ENCODE measurements around the gene SLC35A5.
A peak's percentile ranks its signal among the peaks of the same experiment; 100 is the strongest.
"Not testable (repeated sequence)": the region's sequence is repeated elsewhere in the genome, so short reads cannot be mapped to it uniquely, and the experiment has no call there.

The SLC35A5 gene

DNA sequence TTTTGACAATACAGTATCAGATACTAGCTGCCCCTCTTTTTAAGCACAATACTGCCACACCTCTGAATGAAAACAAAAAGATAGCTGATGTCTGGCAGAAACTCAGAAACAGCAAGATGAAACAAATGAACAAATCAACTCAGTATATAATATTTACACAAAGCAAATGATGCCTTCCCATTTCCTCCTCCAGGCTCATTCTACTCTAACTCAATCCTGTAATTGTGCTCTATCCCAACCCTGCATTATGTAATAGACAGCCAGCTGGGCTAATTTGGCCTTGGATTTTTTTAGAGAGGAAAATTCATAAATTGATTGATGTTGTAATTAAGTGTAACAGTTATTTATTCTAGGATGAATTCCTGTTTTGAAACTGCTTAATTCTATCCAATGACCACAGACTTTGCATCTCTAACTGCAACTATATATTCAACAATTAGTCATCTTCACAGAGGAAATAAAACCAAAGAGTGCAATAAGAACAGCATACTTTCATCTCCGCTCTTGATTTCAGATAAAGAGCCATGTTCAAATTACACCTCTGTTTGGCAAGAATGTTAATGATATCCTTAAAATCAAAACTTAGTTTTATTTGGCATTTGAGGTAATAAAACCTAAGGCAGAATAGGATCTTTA lies 6.2 kb upstream of the SLC35A5 start:
- in situ Hi-C loops (cut with HindIII; ENCODE audit: low pct_unique_long_range_greater_than_20kb, low sequenced_read_pairs) = no loop called here
- DNase-seq (ENCODE audit: low read depth in 1 of 2, low spot score in 1 of 2) = no peak
- no peak for TF ChIP-seq JUND (IDR thresholded peaks at IDR 0.05; ENCODE audit: low read depth)

GRCh38 chr3:112557976-112558375 lies 3.9 kb upstream of the SLC35A5 start:
- no peak for DNase-seq (ENCODE audit: low read depth in 1 of 2, low spot score in 1 of 2)
- in situ Hi-C loops (cut with HindIII; ENCODE audit: low pct_unique_long_range_greater_than_20kb, low sequenced_read_pairs) = no loop called here
- TF ChIP-seq JUND (IDR thresholded peaks at IDR 0.05; ENCODE audit: low read depth) = no peak

GRCh38 chr3:112560307-112560706 lies 1.5 kb upstream of the SLC35A5 start:
- no peak for DNase-seq (ENCODE audit: low read depth in 1 of 2, low spot score in 1 of 2)
- in situ Hi-C loops (cut with HindIII; ENCODE audit: low pct_unique_long_range_greater_than_20kb, low sequenced_read_pairs) = no loop called here
- no peak for TF ChIP-seq JUND (IDR thresholded peaks at IDR 0.05; ENCODE audit: low read depth)

DNA sequence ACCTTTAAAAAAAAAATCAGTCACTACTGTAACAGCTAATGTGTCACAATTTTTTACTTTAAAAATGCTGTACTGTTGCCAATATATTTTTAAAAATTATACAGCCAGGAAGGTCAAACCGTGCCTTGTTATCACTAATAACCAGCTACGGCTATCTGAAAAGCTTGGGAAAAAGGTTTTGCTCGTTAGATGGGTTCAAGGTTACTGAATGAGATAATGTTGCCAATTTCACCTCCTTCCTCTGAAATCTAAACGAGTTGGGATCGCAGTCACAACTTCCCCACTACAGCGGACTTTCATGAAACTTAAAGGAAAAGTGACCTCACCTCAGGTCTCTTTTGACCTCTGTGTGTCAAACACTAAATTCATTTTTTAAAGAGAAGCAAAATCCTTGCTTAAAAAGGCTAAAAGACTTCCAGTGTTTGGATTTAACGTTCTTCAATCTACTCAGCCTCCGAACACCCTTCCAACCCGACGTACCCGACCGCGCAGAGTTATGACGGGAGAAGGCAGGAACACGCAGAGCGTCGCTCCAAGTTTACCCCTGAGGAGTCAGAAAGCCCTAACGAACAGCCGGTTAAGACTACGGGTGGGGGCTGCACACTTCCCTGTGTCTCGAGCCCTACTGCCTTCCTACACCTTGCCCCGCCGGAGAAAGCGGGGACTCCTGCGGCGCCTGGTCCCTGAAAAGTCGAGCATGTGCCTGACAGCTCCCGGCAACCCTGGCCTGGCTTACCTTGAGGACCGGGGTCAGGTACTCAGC lies 943 bp upstream of the SLC35A5 start:
- in situ Hi-C loops (cut with HindIII; ENCODE audit: low pct_unique_long_range_greater_than_20kb, low sequenced_read_pairs) = no loop called here
- no peak for TF ChIP-seq JUND (IDR thresholded peaks at IDR 0.05; ENCODE audit: low read depth)

GRCh38 chr3:112561484-112561733 lies 436 bp upstream of the SLC35A5 start:
- no peak for TF ChIP-seq JUND (IDR thresholded peaks at IDR 0.05; ENCODE audit: low read depth)
- in situ Hi-C loops (cut with HindIII; ENCODE audit: low pct_unique_long_range_greater_than_20kb, low sequenced_read_pairs) = no loop called here
- DNase-seq (ENCODE audit: low read depth in 1 of 2, low spot score in 1 of 2) = peak in 1 of 2 experiments; percentile 39

More for the DNA sequence above, 943 bp upstream of the SLC35A5 start:
- peak; percentile 26 to 85 for DNase-seq (ENCODE audit: low read depth in 1 of 2, low spot score in 1 of 2)

DNA sequence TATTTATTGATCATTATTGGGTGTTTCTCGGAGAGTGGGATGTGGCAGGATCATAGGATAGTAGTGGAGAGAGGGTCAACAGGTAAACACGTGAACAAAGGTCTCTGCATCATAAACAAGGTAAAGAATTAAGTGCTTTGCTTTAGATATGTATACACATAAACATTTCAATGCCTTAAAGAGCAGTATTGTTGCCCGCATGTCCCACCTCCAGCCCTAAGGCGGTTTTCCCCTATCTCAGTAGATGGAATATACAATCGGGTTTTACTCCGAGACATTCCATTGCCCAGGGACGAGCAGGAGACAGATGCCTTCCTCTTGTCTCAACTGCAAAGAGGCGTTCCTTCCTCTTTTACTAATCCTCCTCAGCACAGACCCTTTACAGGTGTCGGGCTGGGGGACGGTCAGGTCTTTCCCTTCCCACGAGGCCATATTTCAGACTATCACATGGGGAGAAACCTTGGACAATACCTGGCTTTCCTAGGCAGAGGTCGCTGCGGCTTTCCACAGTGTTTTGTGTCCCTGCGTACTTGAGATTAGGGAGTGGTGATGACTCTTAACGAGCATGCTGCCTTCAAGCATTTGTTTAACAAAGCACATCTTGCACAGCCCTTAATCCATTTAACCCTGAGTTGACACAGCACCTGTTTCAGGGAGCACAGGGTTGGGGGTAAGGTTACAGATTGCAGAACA lies 2.5 kb downstream of the SLC35A5 start:
- in situ Hi-C loops (cut with HindIII; ENCODE audit: low pct_unique_long_range_greater_than_20kb, low sequenced_read_pairs); DNase-seq (ENCODE audit: low read depth in 1 of 2, low spot score in 1 of 2): not testable (repeated sequence)

- DNase-seq (ENCODE audit: low read depth in 1 of 2, low spot score in 1 of 2) = no peak
- TF ChIP-seq JUND (IDR thresholded peaks at IDR 0.05; ENCODE audit: low read depth) = no peak
- in situ Hi-C loops (cut with HindIII; ENCODE audit: low pct_unique_long_range_greater_than_20kb, low sequenced_read_pairs) = no loop called here
Measured at GRCh38 chr3:112564940-112565305, 3.1 kb downstream of the SLC35A5 start.

GRCh38 chr3:112568642-112569041 lies 6.8 kb downstream of the SLC35A5 start:
- in situ Hi-C loops (cut with HindIII; ENCODE audit: low pct_unique_long_range_greater_than_20kb, low sequenced_read_pairs) = no loop called here
- TF ChIP-seq JUND (IDR thresholded peaks at IDR 0.05; ENCODE audit: low read depth) = no peak
- DNase-seq (ENCODE audit: low read depth in 1 of 2, low spot score in 1 of 2) = no peak

- in situ Hi-C loops (cut with HindIII; ENCODE audit: low pct_unique_long_range_greater_than_20kb, low sequenced_read_pairs) = no loop called here
- no peak for TF ChIP-seq JUND (IDR thresholded peaks at IDR 0.05; ENCODE audit: low read depth)
- no peak for DNase-seq (ENCODE audit: low read depth in 1 of 2, low spot score in 1 of 2)
Measured at GRCh38 chr3:112569265-112569664, 7.4 kb downstream of the SLC35A5 start.

DNA sequence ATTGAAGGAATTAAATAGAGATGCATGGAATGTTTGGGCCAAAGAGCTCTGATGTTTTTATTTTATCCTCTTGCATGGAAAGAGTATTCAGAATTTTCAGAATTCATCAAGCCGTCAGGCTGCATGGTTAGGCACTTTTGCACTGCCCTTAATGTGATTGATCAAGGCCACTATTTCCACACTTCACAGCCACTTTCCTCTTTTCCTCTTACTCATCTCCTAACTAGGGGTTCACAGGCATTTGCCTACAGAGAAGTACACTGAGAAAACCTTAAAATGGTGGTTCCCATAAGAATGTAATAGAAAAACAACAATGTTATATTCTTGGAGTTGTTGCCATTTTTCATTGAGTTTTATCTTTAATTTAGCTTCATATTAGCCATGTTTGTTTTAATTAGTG lies 10.9 kb downstream of the SLC35A5 start:
- in situ Hi-C loops (cut with HindIII; ENCODE audit: low pct_unique_long_range_greater_than_20kb, low sequenced_read_pairs) = no loop called here
- DNase-seq (ENCODE audit: low read depth in 1 of 2, low spot score in 1 of 2) = no peak
- TF ChIP-seq JUND (IDR thresholded peaks at IDR 0.05; ENCODE audit: low read depth) = no peak

- DNase-seq (ENCODE audit: low read depth in 1 of 2, low spot score in 1 of 2) = no peak
- TF ChIP-seq JUND (IDR thresholded peaks at IDR 0.05; ENCODE audit: low read depth) = no peak
- in situ Hi-C loops (cut with HindIII; ENCODE audit: low pct_unique_long_range_greater_than_20kb, low sequenced_read_pairs) = no loop called here
Measured at GRCh38 chr3:112579232-112579631, 17.4 kb downstream of the SLC35A5 start.

- no peak for DNase-seq (ENCODE audit: low read depth in 1 of 2, low spot score in 1 of 2)
- in situ Hi-C loops (cut with HindIII; ENCODE audit: low pct_unique_long_range_greater_than_20kb, low sequenced_read_pairs) = no loop called here
- no peak for TF ChIP-seq JUND (IDR thresholded peaks at IDR 0.05; ENCODE audit: low read depth)
Measured at GRCh38 chr3:112579697-112580096, 17.9 kb downstream of the SLC35A5 start.

DNA sequence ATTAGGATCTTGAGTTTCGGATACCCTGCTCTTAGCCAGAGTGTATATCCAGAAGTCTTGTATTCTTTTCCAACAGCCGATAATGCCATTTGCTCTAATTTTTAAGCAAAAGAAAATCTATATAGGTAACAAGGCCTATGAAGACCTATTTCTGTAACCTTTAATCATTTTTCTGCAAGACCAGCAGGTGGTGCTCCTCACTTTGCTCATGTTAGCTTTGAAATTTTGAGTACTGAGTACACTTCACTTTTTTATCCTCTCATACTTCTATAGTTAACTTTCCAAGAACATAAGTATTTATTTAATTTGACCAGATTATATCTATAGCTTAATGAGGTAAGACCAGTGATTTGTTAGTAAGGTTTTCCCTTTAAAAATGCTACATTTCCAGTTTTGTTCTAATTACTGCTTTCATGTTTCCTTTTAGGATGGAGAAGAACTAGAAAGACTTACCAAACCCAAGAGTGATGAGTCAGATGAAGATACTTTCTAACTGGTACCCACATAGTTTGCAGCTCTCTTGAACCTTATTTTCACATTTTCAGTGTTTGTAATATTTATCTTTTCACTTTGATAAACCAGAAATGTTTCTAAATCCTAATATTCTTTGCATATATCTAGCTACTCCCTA lies 20.5 kb downstream of the SLC35A5 start:
- in situ Hi-C loops (cut with HindIII; ENCODE audit: low pct_unique_long_range_greater_than_20kb, low sequenced_read_pairs) = no loop called here
- DNase-seq (ENCODE audit: low read depth in 1 of 2, low spot score in 1 of 2) = peak in 1 of 2 experiments; percentile 68
- TF ChIP-seq JUND (IDR thresholded peaks at IDR 0.05; ENCODE audit: low read depth) = no peak

All from T47D (cell line).